SU-DHL-6 (cell line): ENCODE results near the gene PKLR.
"Not testable (repeated sequence)": the region's sequence is repeated elsewhere in the genome, so short reads cannot be mapped to it uniquely, and the experiment has no call there.

Experiments
- H2AFZ ChIP-seq: fragments of 200-600 bp; sonication (generic); 2 replicates; pipeline ENCODE4 v1.6.1; 2014; ENCODE audit warnings: low read depth, mild to moderate bottlenecking, moderate library complexity, mixed read lengths, antibody characterized with exemption, low read length; ENCODE audit not compliant: severe bottlenecking
- H3F3A ChIP-seq: fragments of 200-600 bp; shearing (Covaris generic); 2 replicates; pipeline ENCODE4 v1.6.0; 2016; ENCODE audit warnings: antibody characterized with exemption, mild to moderate bottlenecking; ENCODE audit not compliant: insufficient read depth
- H3K27ac ChIP-seq: fragments of 200-600 bp; sonication (generic); 2 replicates; pipeline ENCODE4 v1.5.1; 2016; ENCODE audit warnings: low read depth, mild to moderate bottlenecking, low read length, moderate library complexity, mixed read lengths
- H3K27me3 ChIP-seq: fragments of 200-600 bp; sonication (generic), shearing (Covaris generic); 2 replicates; pipeline ENCODE4 v1.6.0; 2014; ENCODE audit warnings: mild to moderate bottlenecking, low read length
- H3K36me3 ChIP-seq: fragments of 200-600 bp; sonication (generic); 2 replicates; pipeline ENCODE4 v1.6.1; 2014; ENCODE audit warnings: mild to moderate bottlenecking, low read length, mixed read lengths
- H3K4me2 ChIP-seq: fragments of 300-600, 200-600 bp; shearing (Covaris generic), sonication (generic); 2 replicates; pipeline ENCODE4 v1.6.0; 2014; ENCODE audit warnings: low read length, low read depth, mild to moderate bottlenecking; ENCODE audit not compliant: poor library complexity, severe bottlenecking
- H3K4me3 ChIP-seq: fragments of 200-600 bp; sonication (generic); 2 replicates; pipeline ENCODE4 v1.5.1; 2014; ENCODE audit warnings: antibody characterized with exemption, low read length, mild to moderate bottlenecking, mixed read lengths; ENCODE audit not compliant: insufficient read depth, poor library complexity, severe bottlenecking
- H3K79me2 ChIP-seq: fragments of 200-600 bp; sonication (generic); 2 replicates; pipeline ENCODE4 v1.6.1; 2014; ENCODE audit warnings: mild to moderate bottlenecking, low read length, moderate library complexity; ENCODE audit not compliant: insufficient read depth
- H3K9ac ChIP-seq: fragments of 200-600 bp; sonication (generic); 2 replicates; pipeline ENCODE4 v1.7.0; 2014; ENCODE audit warnings: mild to moderate bottlenecking, low read length
- H3K9me2 ChIP-seq: fragments of 200-600 bp; sonication (generic); replicated peaks from 2 replicates; pipeline ENCODE4 v1.6.1; 2014; ENCODE audit warnings: low read length; ENCODE audit not compliant: insufficient read depth
- H3K9me3 ChIP-seq: fragments of 200-600 bp; sonication (generic); 2 replicates; pipeline ENCODE4 v1.6.1; 2014; ENCODE audit warnings: low read length, mixed read lengths; ENCODE audit not compliant: insufficient read depth
- H4K20me1 ChIP-seq: fragments of 200-600 bp; sonication (generic); 2 replicates; pipeline ENCODE4 v1.6.1; 2014; ENCODE audit warnings: low read depth, mild to moderate bottlenecking, antibody characterized with exemption, low read length, moderate library complexity, mixed read lengths
- EZH2phosphoT487 ChIP-seq: fragments of 200-600 bp; sonication (generic), shearing (Covaris generic); conservative IDR thresholded peaks from 2 replicates; pipeline ENCODE4 v1.6.1; 2018; ENCODE audit warnings: mild to moderate bottlenecking, antibody characterized with exemption, low read length, moderate library complexity, mixed read lengths
- TF ChIP-seq, protein P1 (sequence below): fragments of 200-600 bp; sonication (generic); IDR thresholded peaks from one replicate; pipeline ENCODE4 v1.5.1; 2017; ENCODE audit warnings: antibody characterized with exemption, mild to moderate bottlenecking, low read length, moderate library complexity; ENCODE audit not compliant: insufficient read depth, poor library complexity, severe bottlenecking

Gene PKLR

DNA sequence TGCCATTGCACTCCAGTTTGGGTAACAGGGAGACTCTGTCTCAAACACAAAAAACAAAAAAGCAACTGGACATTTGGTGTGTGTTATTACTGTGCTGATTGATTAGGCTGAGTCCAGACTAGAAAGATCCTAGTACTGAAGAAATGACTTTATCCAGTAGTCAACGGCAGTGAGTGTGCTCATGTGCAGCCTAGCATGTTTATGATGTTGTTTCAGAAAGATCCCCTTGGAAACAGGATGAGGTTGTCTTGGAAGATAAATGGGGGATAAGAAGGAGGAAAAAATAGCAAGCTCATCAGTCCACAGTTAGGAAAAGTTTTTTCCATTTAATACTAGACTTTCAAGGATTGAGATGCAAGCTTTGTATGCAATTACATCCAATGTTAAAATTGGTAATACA lies 33.7 kb upstream of the PKLR start:
- Histone ChIP-seq H3K4me2 (no peak overlapping the region), H3K9ac (no peak overlapping the region), H3K36me3 (peaks cover 30% of the 10 kb centered on the region), H4K20me1 (no peaks in the 10 kb centered on the region), H3K79me2 (no peaks in the 10 kb centered on the region), H3K27ac (no peak overlapping the region), H3K4me3 (no peak overlapping the region), H3K9me3 (no peaks in the 10 kb centered on the region), H3K9me2 (no peaks in the 10 kb centered on the region), H3K27me3 (no peaks in the 10 kb centered on the region), H2AFZ (no peak overlapping the region), H3F3A (no peaks in the 10 kb centered on the region)
- no peak for TF ChIP-seq EZH2phosphoT487
- TF ChIP-seq, protein P1, sequence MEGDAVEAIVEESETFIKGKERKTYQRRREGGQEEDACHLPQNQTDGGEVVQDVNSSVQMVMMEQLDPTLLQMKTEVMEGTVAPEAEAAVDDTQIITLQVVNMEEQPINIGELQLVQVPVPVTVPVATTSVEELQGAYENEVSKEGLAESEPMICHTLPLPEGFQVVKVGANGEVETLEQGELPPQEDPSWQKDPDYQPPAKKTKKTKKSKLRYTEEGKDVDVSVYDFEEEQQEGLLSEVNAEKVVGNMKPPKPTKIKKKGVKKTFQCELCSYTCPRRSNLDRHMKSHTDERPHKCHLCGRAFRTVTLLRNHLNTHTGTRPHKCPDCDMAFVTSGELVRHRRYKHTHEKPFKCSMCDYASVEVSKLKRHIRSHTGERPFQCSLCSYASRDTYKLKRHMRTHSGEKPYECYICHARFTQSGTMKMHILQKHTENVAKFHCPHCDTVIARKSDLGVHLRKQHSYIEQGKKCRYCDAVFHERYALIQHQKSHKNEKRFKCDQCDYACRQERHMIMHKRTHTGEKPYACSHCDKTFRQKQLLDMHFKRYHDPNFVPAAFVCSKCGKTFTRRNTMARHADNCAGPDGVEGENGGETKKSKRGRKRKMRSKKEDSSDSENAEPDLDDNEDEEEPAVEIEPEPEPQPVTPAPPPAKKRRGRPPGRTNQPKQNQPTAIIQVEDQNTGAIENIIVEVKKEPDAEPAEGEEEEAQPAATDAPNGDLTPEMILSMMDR = no peak

DNA sequence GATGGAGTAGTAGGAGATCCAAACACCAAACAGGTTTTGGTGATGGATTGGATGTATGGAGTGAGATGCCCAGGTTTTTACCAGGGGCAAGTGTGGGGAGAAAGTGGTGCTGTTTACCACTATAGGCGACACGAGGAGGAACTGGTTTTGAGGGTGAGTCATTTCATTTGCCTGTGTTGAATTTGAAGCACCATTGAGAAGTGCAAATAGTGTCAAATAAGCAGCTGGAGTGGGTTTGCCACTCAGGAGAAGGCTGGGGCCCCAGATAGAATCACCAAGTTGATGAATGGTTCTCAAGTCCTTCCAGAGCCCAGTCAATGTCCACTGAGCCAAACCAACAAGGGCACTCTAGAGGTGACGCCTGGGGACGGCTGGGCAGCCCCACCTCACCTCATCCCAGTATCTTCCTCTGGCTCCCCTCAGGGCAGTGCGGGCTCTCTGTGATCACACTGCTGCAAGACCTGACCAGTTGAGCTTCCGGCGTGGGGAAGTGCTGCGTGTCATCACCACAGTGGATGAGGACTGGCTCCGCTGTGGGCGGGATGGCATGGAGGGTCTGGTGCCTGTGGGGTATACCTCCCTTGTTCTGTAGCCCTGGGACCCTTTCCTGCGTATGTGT lies 28.9 kb upstream of the PKLR start:
- no peak overlapping the region for H2AFZ ChIP-seq

DNA sequence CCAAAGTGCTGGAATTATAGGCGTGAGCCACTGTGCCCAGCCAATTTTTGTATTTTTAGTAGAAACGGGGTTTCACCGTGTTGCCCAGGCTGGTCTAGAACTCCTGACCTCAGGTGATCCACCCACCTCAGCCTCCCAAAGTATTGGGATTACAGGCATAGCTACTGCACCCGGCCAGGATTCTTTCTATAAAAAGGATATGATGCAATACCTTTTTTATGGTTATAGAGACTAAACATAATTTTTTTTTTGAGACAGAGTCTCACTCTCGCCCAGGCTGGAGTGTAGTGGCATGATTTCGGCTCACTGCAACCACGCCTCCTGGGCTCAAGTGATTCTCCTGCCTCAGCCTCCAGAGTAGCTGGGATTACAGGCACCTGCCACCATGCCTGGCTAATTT lies 27.6 kb upstream of the PKLR start:
- not testable (repeated sequence) for H3K36me3 ChIP-seq, H3K4me2 ChIP-seq, H4K20me1 ChIP-seq, H2AFZ ChIP-seq, H3K9ac ChIP-seq, H3K27ac ChIP-seq, H3K4me3 ChIP-seq, H3K27me3 ChIP-seq, H3K79me2 ChIP-seq, H3K9me2 ChIP-seq, H3K9me3 ChIP-seq
- H3F3A ChIP-seq = peaks cover 18% of the 10 kb centered on the region

More for the DNA sequence above, 28.9 kb upstream of the PKLR start:
- Histone ChIP-seq H3K9me3 (no peaks in the 10 kb centered on the region), H3K27ac (no peak overlapping the region), H4K20me1 (no peaks in the 10 kb centered on the region), H3K36me3 (peaks cover 4% of the 10 kb centered on the region; the same call in 1 of the 2 replicates), H3K4me2 (no peak overlapping the region), H3K9me2 (no peaks in the 10 kb centered on the region), H3F3A (peaks cover 18% of the 10 kb centered on the region), H3K79me2 (no peaks in the 10 kb centered on the region), H3K9ac (no peak overlapping the region), H3K4me3 (no peak overlapping the region), H3K27me3 (no peaks in the 10 kb centered on the region)
- TF ChIP-seq EZH2phosphoT487 = no peak
- TF ChIP-seq, protein P1 = no peak

DNA sequence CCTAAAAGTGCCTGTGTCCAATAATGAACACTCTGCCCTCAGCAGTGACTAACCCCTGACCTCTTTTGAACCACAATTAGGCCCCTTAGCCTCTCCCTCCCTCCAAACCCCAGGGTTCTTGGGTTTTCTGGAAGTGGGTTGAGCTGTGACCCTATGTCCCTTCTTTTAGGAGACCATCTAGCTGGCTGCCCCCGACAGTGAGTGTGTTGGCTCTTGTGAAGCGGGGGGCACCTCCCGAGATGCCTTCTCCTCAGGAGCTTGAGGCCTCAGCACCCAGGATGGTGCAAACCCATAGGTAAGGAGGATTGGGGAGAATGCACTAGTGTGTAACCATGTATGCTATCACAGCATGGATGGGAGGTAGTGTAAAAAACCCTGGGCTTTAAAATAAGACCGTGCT lies 26.7 kb upstream of the PKLR start:
- no peaks in the 10 kb centered on the region for H3K79me2 ChIP-seq
- H2AFZ ChIP-seq = no peak overlapping the region
- no peaks in the 10 kb centered on the region for H3K27me3 ChIP-seq
- H3F3A ChIP-seq = peaks cover 18% of the 10 kb centered on the region
- no peak overlapping the region for H3K27ac ChIP-seq
- no peaks in the 10 kb centered on the region for H3K9me2 ChIP-seq
- H4K20me1 ChIP-seq = no peaks in the 10 kb centered on the region
- no peaks in the 10 kb centered on the region for H3K9me3 ChIP-seq
- H3K36me3 ChIP-seq = no peaks in the 10 kb centered on the region
- no peak overlapping the region for H3K4me3 ChIP-seq
- no peak overlapping the region for H3K4me2 ChIP-seq
- TF ChIP-seq, protein P1 = no peak
- TF ChIP-seq EZH2phosphoT487 = no peak
- no peak overlapping the region for H3K9ac ChIP-seq
